GM21576 (cell line): Measurements from ENCODE around the gene SIGLEC6.
"Not testable (repeated sequence)": the region's sequence is repeated elsewhere in the genome, so short reads cannot be mapped to it uniquely, and the experiment has no call there.

ENCODE experiments used
- ATAC-seq: cut with Tn5 transposase; IDR thresholded peaks from one replicate; pipeline ENCODE4 v1.9.1; 2021; ENCODE audit warnings: mild to moderate bottlenecking, moderate library complexity; ENCODE audit not compliant: unreplicated experiment

Gene SIGLEC6

DNA sequence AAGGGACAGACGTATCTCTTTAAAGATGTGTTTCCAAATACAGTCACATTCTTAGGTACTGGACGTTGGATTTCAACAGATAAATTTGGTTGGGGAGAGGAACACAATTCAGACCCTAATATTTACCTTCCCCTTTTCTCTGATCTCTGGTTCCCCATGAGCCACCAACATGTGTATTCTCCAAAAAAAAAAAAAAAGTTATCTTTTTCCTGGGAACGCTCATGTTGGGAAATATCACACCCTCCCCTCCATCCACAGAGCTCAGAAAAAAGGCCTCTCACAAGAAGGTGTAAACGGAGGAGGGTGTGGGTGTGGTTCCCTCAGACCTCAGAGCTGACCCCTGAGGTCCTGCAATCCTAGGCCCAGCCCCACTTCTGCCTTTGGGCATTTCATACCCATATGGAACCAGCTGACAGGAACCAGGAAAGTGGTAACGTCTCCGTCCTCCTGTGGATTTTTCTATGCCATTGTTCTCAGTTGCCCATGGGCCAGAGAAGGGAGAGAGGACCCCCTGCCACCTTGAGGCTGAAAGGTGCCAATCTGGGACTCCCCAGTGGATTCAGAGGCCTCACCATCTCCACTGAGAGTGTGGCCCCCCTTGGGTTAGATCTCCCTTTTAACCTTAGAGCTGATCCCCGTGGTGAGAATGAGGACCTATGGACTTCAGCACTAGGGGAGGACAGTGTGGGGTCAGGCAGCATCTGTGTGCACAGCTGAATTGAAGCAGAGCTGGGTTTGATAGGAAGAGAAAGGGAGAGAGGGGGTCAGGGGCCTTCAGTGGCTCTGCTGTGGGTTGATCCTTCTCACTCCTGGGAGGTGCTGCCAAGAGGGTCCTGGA lies 21.4 kb downstream of the SIGLEC6 start:
- no peak for ATAC-seq

DNA sequence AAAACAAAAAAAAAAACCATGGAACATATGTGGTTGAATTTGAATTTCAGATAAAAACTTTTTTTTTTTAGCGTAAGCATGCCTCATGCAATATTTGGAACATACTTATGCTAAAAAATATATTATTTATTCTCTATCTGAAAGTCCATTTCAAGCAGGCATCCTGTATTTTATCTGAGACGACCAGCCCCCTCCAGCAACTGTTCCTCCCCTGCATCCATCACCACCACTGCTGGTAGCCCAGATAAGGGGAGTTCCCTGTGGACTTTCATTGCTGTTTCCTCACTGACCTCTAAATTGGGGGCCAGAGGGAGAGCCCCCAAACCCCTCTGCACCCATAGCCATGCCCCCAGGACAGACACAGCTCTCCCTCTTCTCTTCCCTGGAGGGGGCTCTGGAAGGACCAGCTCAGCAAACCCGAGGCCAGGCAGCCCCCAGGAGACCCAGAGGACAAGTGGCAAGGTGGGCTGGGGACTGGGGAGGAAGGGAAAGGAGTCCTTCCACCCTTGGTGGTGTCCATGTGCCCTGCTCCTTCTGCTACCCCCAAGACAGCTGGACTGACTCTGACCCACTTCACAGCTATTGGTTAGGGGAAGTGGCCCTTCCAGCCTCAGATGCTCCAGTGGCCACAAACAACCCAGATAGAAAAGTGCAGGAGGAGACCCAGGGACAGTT lies 23.3 kb downstream of the SIGLEC6 start:
- ATAC-seq = no peak

DNA sequence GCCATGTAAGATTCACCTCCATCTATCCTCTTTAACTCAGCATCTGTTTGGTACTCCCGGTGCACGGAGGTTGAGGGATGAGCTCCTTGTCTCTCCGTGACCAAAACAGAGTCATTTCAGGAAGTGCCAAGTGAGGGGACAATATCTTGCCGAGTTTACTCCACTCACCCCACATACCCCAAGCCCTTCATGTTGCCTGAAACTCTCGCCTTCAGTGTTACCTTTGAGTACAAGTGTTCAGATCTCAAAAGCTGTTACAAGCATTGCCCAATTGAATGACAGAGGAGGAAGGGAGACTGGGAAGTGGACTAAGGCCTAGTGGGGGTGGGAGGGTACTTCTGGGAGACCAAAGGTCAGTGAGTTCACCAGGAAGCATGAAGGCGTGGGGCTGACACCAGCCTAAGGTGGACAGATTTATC lies 23.8 kb downstream of the SIGLEC6 start:
- ATAC-seq = no peak

DNA sequence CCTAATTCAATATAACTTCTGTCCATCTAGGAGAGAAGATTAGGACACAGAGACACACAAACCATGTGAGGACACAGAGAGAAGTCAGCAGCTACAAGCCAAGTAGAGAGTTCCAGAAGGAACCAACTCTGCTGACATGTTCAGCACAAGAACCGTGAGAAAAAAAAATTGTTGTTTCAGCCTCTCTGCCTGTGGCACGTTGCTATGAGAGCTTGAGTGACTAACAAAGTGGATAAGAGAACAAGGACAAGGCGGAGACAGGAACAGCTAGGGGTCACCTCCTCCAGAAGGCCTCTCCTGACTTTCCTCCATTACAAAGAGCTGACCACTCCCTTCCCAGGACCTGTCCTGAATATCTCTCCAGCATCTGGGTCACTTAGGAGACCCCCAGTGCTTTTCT lies 24.3 kb downstream of the SIGLEC6 start:
- ATAC-seq = no peak

DNA sequence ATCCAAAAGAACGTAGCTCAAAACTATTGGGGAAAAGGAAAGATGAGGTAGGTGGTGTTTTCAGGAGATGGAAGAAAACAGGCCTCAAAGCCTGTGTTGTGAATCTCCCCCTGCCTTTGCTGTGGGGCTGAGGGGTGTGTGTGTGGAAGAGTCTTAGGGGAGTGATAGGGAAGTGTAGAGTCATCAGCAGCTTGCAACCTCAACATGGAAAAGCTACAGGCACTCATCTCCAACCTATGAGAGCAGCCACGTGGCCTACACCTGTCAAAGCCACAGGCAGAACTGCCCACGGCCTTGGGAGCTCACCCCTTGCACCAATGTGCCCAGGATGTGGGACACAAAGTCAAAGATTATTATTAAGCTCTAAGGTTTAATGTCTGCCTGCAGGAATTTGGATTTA lies 25.6 kb downstream of the SIGLEC6 start:
- no peak for ATAC-seq

DNA sequence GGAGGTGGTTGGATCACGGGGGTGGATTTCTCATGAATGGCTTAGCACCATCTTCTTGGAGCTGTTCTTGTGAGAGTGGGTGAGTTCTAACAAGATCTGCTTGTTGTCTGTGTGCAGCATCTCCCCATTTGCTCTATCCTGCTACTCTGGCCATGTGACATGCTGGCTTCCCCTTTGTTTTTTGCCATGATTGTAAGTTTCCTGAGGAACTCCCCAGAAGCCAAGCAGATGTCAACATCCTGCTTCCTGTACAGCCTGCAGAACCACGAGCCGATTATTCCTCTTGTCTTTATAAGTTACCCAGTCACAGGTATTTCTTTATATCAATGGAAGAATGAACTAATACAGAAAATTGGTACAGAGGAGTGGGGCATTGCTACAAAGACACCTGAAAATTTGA lies 27.6 kb downstream of the SIGLEC6 start:
- ATAC-seq = no peak

DNA sequence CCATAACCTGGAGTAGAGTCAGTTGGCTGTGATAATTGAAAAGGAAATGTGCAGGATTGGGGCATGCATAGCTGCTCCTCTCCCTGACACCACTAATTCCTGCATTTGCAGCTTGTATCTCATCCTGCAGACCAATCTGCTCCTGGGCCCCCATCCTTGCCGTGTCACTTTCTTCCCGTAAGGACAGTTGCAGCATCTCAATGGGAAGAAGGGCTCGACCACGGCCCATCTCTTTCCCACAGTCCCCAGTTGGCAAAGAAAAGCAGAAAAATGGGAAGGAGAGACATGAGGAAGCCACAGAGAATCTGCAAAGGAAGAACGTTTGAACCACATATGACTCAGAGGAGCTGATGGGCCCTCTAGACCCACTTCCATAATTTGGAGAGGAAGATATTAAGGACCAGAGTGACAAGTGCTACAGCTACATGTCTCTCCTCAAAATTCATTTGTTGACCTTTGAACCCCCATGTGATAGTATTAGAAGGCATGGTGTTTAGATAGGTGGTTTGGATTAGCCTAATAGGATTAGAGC lies 28.1 kb downstream of the SIGLEC6 start:
- ATAC-seq = no peak

DNA sequence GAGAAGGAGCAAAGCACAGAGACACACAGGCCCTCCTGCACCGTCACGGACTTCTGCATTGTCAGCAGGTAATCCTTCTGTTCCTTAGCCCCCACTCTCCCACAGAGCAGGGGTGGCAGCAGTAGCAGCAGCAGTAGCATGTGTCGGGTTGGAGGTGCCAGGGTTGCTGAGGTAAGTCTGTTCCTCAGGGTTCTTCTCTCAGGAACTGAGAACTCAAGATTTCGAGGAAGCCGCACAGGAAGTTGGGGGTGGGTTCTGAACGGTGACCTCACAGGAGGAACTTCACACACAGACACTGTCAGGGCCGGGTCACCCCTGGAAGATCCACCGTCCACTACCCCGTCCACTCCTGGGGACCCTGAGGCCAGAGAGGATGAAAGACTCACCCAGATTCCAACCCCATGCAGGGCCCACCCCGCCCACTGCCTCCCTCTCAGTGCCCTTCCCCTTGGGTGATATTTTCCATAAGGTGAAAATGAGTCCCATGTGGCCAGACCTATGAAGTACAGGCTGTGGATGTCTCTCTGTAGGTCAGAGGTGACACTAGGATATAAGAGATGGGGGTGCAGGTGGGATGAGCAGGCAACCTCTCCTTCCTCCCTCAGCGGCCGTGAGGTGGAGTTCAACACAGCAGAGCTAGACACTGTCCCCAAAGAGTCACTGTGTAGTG lies 29.7 kb downstream of the SIGLEC6 start, which contains the start of gene SIGLEC12:
TSS of gene SIGLEC12 (minus strand) at position 207 of the 670 bp plus-strand sequence. CDS start at position 140, 67 bp downstream.
- no peak for ATAC-seq

DNA sequence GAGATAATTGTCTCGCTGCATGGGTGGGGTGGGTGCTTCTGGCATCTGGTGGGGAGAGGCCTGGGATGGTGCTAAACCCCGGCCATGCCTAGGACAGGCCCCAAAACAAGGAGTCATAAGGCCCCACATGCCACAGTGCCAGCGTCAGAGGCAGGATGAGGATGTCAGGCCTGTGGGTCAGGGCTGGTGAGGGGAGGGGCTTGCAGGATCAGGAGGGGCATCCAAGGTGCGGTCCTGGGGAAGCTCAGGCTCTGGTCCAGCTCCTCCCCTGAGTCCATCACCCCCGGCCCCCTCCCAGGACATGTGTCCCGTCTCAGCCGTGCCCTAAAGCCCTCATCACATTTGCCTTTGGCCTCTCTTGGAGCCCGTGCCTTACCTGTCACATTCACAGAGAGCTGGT lies 30.5 kb downstream of the SIGLEC6 start:
- not testable (repeated sequence) for ATAC-seq

DNA sequence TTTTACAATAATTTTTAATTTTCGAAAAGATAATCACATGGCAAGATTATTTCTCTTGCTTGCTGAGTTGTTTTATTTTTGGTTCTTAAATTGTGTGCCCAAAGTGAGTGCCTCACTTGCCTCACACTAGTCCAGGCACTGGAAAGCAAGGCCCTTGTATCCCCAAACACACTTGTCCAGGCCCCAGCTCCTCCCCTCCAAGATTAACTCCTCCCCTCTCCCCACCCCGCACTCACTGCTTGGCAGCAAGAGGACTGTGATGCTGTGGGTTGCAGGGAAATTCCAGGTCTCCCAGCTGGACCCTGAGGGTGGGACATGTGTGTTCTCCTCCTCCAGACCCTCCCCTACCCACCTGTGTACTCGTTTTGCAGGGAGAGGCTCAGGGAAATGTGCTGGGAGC lies 33.8 kb downstream of the SIGLEC6 start:
- ATAC-seq = no peak

DNA sequence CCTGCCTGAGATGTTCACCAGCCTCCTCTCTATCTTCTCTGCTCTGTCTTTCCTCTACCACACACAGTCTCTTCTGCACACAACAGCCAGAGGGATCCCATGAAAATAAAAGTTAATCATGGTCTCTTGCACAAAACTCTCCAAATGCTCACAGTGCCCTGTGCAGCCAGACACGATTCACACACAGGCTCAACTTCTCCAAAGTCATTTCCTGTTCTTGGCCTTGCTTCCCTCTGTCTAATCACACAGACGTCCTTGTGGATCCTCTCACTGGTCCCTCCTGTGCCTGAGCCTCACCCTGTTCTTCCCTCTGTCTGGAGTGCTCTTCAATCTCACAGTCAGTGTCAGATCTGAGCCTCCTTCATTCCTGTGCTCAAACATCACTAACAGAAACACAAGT lies 37.7 kb downstream of the SIGLEC6 start:
- ATAC-seq = no peak

DNA sequence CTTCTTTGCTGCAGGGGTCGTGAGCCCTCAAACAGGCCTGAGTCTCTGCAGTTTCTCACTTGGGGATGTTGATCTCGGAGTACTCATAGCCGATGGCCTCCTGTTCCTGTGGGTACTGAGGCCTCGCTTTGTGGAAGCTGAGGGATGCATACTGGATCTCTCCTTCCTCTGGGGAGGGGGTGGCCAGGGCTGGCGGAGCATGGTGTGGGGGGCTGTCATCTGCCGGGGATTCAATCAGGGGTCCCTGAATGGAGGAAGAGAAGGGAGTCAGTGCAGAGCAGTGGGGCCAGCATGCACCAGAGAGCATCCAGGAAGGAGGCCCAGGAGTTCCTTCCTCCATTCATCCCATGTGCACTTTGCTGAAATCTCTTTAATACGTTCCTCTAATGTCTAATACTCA lies 39.9 kb downstream of the SIGLEC6 start:
- ATAC-seq = no peak

DNA sequence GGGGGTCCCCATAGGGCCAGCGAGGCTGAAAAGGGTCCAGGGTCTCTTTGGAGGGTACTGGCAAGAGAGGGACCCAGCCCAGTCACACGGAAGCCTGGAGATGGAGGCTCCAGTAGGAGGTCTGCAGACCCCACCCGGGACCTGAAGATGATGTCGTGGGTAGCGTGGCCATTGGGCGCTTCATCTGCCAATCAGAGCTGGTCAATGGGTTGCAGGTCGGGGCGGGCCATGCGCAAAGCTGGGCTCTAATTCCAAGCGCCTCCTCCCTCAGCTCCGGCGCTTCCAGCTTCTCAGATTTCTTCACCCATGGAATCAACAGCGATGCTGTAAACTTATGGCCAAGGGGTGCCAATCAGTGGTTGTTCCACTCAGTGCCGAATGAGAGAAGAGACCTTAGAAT lies 40.8 kb downstream of the SIGLEC6 start:
- no peak for ATAC-seq

DNA sequence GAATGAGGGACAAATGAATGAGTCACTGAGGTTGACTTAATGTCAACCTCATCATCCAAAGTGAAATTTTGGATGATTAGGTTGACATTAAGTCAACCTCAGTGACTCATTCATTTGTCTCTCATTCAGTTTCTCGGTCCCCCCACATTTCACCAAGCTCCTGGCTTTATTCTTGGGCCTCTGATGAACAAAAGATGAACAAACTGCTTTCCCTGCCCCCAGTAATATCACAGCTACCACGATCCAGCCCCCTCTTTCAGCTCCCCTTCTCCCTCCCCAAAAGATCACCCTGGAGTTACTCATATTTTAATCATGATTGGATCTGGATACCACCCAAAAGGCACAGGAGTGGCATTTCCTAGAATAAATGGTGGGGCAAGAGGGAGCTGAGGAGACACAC lies 42.4 kb downstream of the SIGLEC6 start:
- ATAC-seq = no peak

DNA sequence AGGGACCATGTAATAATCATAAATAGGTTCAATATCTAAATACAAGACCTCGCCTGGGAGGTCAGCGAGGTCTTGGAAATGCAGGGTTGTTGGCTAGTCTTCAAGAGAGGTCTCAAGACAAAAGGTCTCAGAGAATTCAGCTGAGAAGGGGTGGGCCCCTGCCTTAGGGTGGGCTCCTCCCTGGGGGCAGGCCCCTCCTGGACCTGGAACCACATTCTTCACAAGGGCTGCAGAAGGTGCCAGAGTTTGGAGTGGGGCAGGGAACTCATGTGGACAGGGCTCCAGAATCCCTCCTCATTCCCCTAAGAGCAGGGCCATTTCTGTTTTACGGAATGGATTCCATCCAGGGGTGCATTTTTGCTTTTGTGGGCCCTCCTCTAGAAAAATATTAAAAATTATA lies 43.0 kb downstream of the SIGLEC6 start:
- no peak for ATAC-seq

DNA sequence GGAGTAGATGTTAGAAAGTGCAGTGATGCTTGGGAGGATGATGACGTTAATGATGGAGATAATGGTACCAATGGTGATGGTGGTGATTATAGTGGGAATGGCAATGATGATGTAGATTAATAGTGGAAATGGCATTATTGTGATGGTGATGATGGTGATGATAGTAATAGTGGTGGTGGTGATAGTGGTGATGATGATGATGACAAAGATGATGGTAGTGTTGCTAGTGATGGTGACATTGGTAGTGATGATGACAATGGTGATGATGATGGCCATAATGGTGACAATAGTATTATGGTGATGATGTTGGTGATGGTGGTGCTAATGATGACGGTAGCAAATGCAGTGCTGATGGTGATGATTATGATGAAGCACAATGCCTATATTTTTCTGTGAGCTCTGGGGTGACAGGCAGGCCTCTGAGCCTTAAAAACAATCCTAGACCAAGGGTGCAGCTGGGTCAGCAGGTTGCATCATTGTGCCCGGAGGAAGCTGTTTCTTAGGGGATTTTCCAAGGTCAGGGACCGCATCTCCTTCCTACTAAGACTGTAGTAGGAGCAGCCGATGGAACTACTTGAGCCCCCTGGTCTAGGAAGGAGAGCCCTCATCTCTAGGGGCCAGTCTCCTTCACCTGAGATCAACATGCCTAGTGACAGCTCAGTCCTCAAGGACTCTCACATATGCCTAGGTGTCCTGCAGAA lies 45.4 kb downstream of the SIGLEC6 start:
- ATAC-seq = no peak

DNA sequence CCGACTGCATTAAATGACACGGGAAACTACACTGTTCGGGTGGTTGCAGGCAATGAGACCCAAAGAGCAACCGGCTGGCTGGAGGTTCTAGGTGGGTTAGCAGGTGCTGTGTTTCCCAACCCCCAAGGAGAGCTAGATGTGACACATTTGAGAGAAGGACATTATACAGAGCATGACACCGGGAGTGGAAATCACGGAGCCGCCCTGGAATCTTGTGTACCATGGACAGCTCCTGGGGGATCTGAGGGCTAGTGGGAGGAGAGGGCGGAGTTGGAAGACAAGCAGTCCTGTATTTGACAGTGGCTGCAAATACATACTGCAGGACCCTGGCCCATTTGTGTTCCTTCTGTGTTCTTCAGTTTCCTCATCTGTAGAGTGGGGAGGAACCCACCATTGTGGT lies 50.9 kb downstream of the SIGLEC6 start:
- ATAC-seq = no peak

DNA sequence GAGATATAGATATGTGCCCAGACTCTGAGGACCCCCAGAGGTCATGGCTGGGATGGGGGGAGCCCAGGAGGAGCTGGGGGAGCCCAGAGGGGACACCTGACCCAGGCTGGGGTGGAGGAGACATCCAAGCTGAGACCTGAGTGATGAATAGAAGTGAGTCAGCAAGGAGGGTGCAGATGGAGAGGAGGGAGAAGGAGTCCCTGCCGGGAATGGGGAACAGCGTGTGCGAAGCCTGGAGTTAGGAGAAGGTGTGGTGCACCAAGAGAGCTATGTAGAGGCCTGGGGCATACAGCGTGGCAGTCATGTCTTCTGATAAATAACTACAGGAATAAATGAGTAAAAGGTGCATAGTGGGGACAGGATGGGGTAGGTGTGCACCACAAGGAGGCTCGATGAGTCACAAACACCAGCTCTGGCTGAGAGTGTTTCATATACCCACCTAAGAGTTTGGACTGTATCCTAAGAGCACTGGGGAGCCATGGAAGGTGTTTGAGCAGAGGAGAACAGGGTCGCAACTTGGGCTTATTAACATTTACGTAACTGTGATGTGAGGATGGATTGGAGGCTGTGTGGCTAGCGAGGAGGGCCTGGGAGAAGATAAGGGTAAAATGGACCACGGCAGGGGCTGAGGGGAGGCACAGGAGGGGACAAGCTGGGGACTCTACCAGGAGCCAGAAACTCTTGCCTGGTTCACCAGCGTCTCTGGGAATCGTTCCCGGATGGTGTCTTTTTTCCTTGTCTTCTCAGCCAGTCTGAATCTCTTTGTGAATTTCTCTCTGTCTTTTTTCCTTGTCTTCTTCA lies 51.7 kb downstream of the SIGLEC6 start:
- no peak for ATAC-seq

DNA sequence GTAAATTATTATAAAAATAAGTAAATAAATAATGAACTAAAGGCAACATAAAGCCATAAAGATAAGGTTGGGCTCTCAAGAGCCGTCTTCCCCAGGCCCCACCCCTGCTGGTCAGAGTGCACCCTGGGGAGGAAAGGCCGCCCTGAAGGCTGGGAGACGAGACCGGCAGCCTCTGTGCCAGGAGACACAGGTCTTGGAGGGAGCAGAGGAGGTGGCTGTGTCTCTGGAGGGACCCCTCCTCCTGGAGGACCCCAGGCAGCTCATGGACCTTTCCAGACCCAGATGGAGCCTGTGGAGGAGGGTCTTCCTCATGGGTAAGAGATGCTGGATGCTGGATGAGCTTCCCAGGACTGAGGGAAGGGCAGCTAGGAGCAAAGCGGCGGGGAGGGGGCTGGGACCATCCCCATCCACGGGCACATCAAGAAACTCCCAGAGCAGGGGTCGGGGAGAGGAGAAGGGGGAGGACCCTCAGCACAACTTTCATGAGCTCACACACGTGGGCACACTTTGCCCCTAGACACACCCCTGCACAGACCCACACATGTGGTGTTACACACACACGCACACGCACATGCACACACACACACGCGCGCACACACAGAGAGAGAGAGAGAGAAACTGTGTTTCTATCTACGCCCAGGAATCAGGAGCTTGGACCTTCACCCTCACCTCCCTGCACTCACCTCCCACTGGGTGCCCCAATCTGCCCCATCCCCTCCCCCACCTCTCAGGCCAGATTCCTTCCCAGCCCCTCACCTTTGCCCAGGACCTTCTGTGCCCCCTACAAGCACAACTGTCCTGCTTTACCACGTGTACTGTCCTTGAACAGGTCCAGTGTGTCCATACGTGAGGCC lies 52.9 kb downstream of the SIGLEC6 start, which contains the start of gene CEACAM18:
TSS of gene CEACAM18 (plus strand) at position 159 of the 854 bp plus-strand sequence.
- ATAC-seq = no peak
